ENCODE data around the gene UBL3.

The UBL3 gene

DNA sequence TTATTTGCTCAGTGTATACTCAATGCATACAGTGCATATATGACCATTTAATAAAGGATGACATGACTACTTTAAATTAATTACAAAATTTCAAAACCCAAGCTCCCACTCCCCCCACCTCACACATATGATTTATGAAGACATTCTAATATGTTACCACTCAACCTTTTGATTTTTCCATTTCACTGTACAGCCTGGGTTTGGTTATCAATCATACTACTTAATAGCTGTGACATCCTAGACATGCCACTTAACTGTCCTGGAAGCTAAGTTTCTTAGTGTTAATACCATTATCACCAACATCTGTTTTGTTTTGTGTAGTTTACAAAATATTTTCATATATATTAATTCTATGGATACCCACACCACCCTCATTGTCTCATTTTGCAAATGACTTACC is 42.2 kb downstream of the UBL3 start:
- no peak for DNase-seq (ENCODE audit: low read depth)

GRCh38 chr13:29805994-29806979 is 44.1 kb downstream of the UBL3 start:
- DNase-seq (ENCODE audit: low read depth) = no peak

DNA sequence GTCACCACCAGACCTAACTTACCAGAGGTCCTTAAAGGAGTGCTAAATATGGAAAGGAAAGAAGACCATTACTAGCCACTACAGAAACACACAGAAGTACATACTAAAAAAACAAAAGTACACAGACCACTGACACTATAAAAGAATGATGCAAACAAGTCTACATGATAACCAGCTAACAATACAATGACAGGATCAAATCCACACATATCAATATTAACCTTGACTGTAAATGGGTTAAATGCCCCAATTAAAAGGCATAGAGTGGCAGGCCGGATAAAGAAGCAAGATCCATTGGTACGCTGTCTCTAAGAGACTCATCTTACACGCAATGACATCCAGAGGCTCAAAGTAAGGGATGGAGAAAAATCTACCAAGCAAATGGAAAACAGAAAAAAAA is 47.2 kb downstream of the UBL3 start:
- DNase-seq (ENCODE audit: low read depth) = no peak

DNA sequence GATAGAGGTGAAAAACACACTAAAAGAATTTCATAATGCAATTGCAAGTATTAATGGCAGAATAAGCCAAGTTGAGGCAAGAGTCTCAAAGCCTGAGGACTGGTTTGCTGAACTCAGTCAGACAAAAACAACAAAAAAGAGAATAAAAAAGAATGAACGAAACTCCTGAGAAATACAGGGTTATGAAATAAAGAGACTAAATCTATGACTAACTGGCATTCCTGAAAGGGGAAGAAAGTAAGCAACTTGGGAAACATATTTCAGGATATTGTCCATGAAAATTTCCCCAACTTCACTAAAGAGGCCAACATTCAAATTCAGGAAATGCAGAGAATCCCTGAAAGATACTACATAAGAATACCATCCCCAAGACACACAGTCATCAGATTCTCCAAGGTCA is 47.8 kb downstream of the UBL3 start:
- no peak for DNase-seq (ENCODE audit: low read depth)

DNA sequence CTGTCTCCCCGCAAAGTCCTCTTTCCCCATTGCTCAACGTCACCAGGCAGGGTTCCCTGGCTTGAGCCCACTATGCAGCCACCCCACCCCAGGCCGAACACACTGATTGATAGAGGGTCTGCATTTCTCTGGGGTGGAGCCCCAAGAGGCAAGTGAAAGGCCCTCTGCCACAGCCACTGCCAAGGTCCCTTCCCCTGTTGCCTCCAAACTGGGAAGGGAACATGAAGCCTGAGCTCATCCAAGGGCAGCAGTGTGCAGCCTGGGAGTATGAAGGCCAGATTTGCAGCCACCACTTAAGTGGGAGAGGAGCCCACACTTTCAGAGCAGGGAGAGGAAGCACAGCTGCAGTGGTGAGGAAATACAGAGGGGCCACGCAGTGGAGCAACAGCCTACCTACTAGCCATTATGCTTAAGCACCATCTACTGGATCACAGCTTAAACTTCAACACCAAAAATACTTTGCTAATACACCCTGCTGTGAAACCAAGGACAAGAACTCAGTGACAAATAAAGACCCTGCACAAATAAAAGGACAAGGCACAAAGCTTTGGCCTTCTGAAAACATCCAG is 48.6 kb downstream of the UBL3 start:
- DNase-seq (ENCODE audit: low read depth) = no peak

DNA sequence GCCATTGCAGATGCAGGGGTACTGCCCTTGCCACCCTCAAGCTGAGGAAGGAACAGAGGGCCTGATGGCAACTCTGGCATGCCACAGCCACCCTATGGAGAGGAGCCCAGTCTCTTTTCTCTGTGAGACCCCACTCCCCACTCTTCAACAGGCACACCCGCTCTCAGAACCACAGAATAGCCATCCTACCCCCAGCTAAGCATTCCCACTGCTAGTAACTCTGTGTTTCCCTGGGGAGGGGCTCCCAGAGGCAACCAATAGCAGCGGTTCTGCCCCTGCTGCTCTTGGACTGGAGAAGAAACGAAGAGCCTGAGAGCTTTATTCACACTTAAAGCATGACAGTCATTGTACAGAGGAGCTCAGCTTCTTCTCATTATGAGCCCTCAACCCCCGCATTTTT is 49.3 kb downstream of the UBL3 start:
- DNase-seq (ENCODE audit: low read depth) = no peak

DNA sequence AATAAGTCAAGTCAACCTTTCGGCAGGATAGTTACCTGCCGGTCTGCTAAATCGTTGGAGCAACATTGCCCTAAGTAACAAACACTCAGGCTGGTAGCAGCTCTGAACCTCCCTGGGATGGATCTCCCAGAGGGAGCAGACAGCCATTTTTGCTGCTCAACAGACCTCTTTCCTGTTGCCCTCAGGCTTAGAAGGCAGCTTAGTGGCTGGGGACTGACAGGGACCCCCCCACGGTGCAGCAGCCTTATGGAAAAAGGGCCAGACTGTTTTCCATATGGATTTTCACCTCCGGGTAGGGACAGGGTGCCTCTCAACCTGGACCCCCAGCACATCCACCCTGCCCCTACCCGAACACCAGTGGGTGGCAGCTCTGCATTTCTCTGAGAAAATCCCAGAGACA is 49.7 kb downstream of the UBL3 start:
- DNase-seq (ENCODE audit: low read depth) = no peak

DNA sequence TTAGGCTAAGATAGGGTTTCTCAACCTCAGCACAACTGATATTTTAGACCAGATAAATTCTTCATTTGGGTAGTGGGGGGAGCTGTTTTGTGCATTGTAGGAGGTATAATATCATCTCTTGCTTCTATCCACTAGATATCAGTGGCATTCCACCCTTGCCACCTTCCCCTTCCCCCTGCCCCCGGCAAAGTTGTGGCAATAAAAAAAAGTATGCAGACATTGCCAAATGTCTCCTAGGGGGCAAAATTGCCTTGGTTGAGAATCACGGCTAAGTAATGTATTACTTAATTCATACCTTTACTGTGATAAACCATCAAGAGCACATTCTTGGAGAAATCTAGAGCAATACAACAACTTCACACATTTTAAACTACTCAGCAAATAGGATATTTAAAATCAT is 51.4 kb downstream of the UBL3 start:
- no peak for DNase-seq (ENCODE audit: low read depth)

GRCh38 chr13:29791997-29792780 is 58.2 kb downstream of the UBL3 start:
- DNase-seq (ENCODE audit: low read depth) = no peak

GRCh38 chr13:29791508-29791907 is 58.9 kb downstream of the UBL3 start:
- DNase-seq (ENCODE audit: low read depth) = no peak

DNA sequence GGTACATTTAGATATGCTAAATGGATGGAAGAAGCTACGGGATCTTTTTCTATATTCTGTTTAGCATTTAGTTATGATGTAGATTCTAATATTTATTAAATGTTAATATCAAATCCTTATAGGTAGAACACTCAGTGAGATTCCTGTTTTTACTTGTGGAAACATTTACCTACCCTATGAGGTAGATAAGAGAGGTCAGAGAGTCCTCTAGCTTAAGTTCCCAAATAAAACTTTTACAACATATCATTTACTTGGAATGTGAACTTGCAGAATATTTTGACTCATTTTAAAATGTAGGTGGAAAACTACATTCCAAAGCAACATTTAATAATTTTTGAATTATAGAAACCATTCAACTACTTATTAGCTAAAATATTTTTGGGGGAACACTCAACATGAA is 63.7 kb downstream of the UBL3 start:
- DNase-seq (ENCODE audit: low read depth) = no peak

DNA sequence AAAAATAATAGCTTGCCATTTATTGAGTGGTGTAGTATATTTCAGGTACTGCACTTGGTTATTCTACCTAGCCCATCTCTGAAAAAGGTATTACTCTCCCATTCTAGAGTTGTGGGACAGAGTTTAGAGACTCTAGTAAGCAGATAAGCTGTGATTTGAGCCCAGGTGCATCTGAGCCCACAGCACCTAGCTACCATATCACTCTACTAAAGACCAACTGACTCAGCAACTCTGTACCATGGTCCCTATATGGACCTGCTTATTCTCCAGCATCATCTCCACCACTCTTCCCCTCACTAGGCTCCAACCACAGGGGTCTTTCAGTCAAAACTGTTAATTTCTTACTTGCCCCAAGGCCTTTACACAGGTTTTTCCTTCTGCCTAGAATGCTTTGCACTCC is 64.4 kb downstream of the UBL3 start:
- DNase-seq (ENCODE audit: low read depth) = no peak

DNA sequence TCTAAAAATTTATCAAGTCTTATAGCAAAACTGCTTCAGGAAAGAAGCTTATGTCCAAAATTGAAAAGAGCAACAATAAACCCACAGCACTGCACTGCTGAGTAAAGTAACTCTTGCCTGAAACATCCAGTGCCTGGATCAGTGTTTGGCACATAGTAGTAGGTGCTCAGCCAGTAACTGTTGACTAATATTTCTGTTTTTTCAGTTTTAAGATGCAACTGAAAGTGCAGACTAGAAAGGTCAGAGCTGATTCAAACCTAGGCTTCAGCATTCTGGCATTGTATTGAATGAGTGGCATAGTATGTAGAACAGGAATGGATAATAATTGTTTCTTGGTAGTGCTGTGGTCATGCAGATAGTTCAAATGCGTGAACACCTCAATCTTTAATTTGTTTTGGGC is 67.6 kb downstream of the UBL3 start:
- no peak for DNase-seq (ENCODE audit: low read depth)

DNA sequence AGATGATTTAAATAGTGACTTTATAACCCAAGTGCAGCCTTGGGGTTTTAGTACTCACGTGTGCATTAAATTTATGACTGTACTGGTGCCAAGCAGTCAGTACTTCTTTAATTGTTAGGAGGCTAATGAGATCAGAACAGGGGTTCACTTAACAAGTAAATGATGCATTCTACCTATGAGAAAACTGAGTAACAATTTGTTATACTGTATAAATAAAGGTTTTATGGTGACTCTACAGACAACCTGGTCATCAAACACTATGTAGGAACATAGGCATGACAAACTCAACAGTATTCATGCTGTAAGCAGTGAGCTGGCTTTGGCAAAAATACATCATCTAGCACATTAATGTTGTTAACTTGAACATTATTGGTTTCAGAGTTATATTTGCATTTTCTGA is 75.6 kb downstream of the UBL3 start:
- no peak for DNase-seq (ENCODE audit: low read depth)

- DNase-seq (ENCODE audit: low read depth) = no peak
Measured at GRCh38 chr13:29771247-29771646, 79.2 kb downstream of the UBL3 start.

- DNase-seq (ENCODE audit: low read depth) = no peak
Measured at GRCh38 chr13:29767006-29767405, 83.4 kb downstream of the UBL3 start.

- DNase-seq (ENCODE audit: low read depth) = no peak
Measured at GRCh38 chr13:29763436-29764180, 86.8 kb downstream of the UBL3 start.

DNA sequence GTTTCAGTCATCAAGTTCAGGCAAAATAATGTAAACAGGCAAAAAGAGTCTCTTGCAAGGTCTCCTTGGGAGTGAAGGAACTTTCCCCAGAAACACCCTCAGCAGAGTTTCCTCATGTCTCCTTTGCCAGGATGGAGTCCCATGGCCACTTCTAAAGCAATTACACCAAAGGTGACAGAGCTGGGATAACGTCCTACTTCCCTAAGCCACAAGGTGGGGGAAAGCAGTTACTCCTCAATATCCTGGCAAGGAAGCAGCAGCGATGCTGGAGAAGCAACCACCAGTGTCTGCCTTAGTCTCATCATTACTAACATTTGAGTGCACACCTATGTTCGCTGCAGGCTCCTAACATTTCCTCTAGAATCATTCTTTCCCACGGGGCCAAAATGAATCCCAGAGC is 88.6 kb downstream of the UBL3 start:
- no peak for DNase-seq (ENCODE audit: low read depth)

- no peak for DNase-seq (ENCODE audit: low read depth)
Measured at GRCh38 chr13:29761160-29761559, 89.3 kb downstream of the UBL3 start.

DNA sequence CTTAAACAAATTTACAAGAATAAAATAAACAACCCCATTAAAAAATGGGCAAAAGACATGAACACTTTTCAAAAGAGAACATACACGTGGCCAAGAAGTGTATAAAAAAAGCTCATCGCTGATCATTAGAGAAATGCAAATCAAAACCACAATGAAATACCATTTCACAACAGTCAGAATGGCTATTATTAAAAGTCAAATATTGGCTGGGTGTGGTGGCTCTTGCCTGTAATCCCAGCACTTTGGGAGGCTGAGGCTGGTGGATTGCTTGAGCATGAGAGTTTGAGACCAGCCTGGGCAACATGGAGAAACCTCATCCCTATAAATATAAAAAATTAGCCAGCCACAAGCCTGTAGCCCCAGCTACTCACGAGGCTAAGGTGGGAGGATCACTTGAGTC is 89.9 kb downstream of the UBL3 start:
- DNase-seq (ENCODE audit: low read depth) = no peak

- DNase-seq (ENCODE audit: low read depth) = peak; percentile 39
Measured at GRCh38 chr13:29758531-29759114, 91.8 kb downstream of the UBL3 start.

GRCh38 chr13:29756506-29756905 is 93.9 kb downstream of the UBL3 start:
- no peak for DNase-seq (ENCODE audit: low read depth)

Measured in activated T-cell treated with anti-CD3 and anti-CD28 coated beads for 24 hours (primary cell).